Activated T-cell treated with anti-CD3 and anti-CD28 coated beads, Interleukin-2, amount 50 U/mL, for 24 hours (primary cell): ENCODE data around the gene PI16.

Experiments
- DNase-seq: peaks from one replicate; pipeline ENCODE4 v3.0.0-alpha.2; 2020
- H3K27ac Mint-ChIP-seq: 2 replicates; pipeline ENCODE4 v1.8.0; 2020; ENCODE audit warnings: mild to moderate bottlenecking, mixed read lengths
- H3K27me3 Mint-ChIP-seq: 2 replicates; pipeline ENCODE4 v1.8.0; 2020; ENCODE audit warnings: mixed read lengths
- H3K36me3 Mint-ChIP-seq: 2 replicates; pipeline ENCODE4 v1.8.0; 2020; ENCODE audit warnings: low read depth, mixed read lengths
- H3K4me1 Mint-ChIP-seq: 2 replicates; pipeline ENCODE4 v1.8.0; 2020; ENCODE audit warnings: low read depth, mixed read lengths
- H3K4me3 Mint-ChIP-seq: 2 replicates; pipeline ENCODE4 v1.8.0; 2020; ENCODE audit warnings: mild to moderate bottlenecking, moderate library complexity, mixed read lengths
- H3K9me3 Mint-ChIP-seq: 2 replicates; pipeline ENCODE4 v1.8.0; 2020; ENCODE audit warnings: mixed read lengths

PI16 gene

GRCh38 chr6:36924131-36924530 lies 30.4 kb upstream of the PI16 start:
- no peak for DNase-seq
- Mint-ChIP-seq H3K27ac (peak overlapping the region; percentile 11), H3K4me1 (peaks cover 23% of the 10 kb centered on the region), H3K4me3 (no peak overlapping the region), H3K27me3 (no peaks in the 10 kb centered on the region), H3K9me3 (no peaks in the 10 kb centered on the region), H3K36me3 (peaks cover 65% of the 10 kb centered on the region)

- Mint-ChIP-seq H3K4me3 (no peak overlapping the region), H3K27me3 (no peaks in the 10 kb centered on the region), H3K27ac (peak overlapping the region; percentile 83), H3K9me3 (no peaks in the 10 kb centered on the region), H3K36me3 (peaks cover 58% of the 10 kb centered on the region), H3K4me1 (peaks cover 23% of the 10 kb centered on the region)
- no peak for DNase-seq
Measured at GRCh38 chr6:36924778-36925374, 29.7 kb upstream of the PI16 start.

DNA sequence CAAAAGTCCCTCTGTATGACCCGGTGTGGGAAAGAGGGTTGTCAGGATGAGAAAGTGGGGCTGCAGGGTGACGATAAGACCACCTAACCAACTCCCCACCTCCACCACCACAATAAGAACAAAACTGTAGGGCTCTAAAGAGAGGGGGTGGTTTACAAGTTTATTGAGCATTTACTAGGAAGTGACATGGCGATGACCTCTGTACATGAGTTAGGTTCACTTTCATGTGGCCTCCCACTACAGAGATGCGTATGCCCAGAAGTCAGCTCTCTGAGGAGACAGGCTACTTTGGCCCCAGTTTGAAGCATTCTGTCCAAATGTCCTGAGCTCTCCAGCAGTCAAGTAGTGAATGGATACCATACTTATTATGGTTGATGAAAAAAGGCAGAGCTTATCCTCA lies 28.7 kb upstream of the PI16 start:
- DNase-seq, result no peak
- Mint-ChIP-seq H3K36me3 (peaks cover 48% of the 10 kb centered on the region), H3K9me3 (no peaks in the 10 kb centered on the region), H3K4me1 (peaks cover 23% of the 10 kb centered on the region), H3K27me3 (no peaks in the 10 kb centered on the region), H3K27ac (peak overlapping the region; percentile 83), H3K4me3 (no peak overlapping the region)

DNA sequence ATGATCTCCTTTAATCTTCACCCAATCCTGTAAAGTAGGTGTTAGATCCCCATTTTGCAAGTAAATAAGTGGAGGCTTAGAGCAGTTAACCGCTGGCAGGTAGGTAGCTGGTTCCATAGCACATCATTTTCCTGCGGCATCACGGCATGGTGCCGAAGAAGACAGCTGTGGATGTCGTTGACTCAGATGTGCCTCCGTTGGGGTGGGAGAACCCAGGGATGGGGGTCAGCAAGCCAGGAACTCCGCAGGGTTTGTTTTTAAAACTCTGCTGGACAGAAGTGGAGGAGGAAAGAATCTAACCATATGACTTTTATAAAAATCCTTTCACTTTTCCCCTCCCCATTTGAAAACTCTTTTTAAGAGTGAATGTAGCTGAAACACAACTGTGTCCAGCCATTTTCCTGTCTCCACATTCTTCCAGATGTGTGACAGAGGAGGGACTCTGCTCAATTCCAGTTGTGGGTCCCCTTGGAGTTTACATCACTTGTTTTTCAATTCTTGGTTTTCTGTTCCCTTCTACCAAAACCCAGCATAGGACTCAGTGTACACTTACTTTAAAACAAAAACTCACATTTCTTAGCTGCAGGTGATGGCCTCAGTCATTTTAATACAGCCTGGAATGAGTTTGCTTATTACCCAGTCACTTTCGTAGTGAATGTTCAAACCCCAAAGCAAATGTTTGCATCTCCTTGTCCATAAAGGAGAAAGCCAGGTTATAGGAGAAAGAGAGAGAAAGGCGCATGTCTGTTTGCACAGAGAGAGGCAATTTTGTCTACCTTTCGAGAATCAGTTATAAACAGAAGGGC lies 27.6 kb upstream of the PI16 start:
- H3K9me3 Mint-ChIP-seq, result no peaks in the 10 kb centered on the region
- peaks cover 23% of the 10 kb centered on the region for H3K4me1 Mint-ChIP-seq
- no peak for DNase-seq
- no peak overlapping the region for H3K4me3 Mint-ChIP-seq
- H3K27ac Mint-ChIP-seq, result peak overlapping the region; percentile 62
- H3K36me3 Mint-ChIP-seq, result peaks cover 42% of the 10 kb centered on the region
- H3K27me3 Mint-ChIP-seq, result no peaks in the 10 kb centered on the region

GRCh38 chr6:36927691-36928546 lies 26.6 kb upstream of the PI16 start:
- peaks cover 23% of the 10 kb centered on the region for H3K4me1 Mint-ChIP-seq
- peaks cover 37% of the 10 kb centered on the region for H3K36me3 Mint-ChIP-seq
- no peak overlapping the region for H3K4me3 Mint-ChIP-seq
- no peaks in the 10 kb centered on the region for H3K9me3 Mint-ChIP-seq
- DNase-seq, result no peak
- peak overlapping the region; percentile 62 for H3K27ac Mint-ChIP-seq
- no peaks in the 10 kb centered on the region for H3K27me3 Mint-ChIP-seq

GRCh38 chr6:36928547-36928918 lies 26.0 kb upstream of the PI16 start:
- Mint-ChIP-seq H3K36me3 (peaks cover 32% of the 10 kb centered on the region), H3K4me3 (no peak overlapping the region), H3K9me3 (no peaks in the 10 kb centered on the region), H3K27ac (no peak overlapping the region), H3K27me3 (no peaks in the 10 kb centered on the region), H3K4me1 (peaks cover 23% of the 10 kb centered on the region)
- DNase-seq, result no peak

DNA sequence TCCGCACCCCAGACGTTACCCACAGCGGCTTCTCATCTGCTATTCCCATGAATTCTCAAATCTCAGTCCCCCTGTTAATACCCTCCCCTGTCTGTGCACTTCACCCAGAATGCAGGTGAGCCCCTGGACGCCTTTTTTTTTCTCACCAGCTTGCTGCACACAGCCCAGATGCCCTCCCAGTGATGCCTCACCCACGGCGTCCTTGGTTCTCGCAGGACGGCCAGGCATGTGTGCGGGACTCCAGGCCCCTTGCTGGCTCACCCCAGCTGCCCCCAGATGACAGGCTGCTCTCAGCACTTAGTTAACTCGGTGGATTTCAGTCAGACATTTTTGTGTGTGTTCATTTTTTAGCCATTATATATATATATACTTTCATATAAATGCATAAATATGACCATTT lies 25.4 kb upstream of the PI16 start:
- no peaks in the 10 kb centered on the region for H3K27me3 Mint-ChIP-seq
- H3K4me3 Mint-ChIP-seq, result no peak overlapping the region
- no peak overlapping the region for H3K27ac Mint-ChIP-seq

GRCh38 chr6:36929607-36930006 lies 24.9 kb upstream of the PI16 start:
- Mint-ChIP-seq H3K36me3 (peaks cover 21% of the 10 kb centered on the region), H3K4me1 (peaks cover 17% of the 10 kb centered on the region), H3K27ac (no peak overlapping the region), H3K27me3 (no peaks in the 10 kb centered on the region), H3K4me3 (no peak overlapping the region), H3K9me3 (no peaks in the 10 kb centered on the region)
- no peak for DNase-seq

More for the DNA sequence above, 25.4 kb upstream of the PI16 start:
- DNase-seq, result no peak
- H3K9me3 Mint-ChIP-seq, result no peaks in the 10 kb centered on the region
- H3K36me3 Mint-ChIP-seq, result peaks cover 25% of the 10 kb centered on the region
- H3K4me1 Mint-ChIP-seq, result peaks cover 20% of the 10 kb centered on the region

- no peak for DNase-seq
- peaks cover 13% of the 10 kb centered on the region for H3K36me3 Mint-ChIP-seq
- peaks cover 14% of the 10 kb centered on the region for H3K4me1 Mint-ChIP-seq
- H3K27me3 Mint-ChIP-seq, result no peaks in the 10 kb centered on the region
- H3K4me3 Mint-ChIP-seq, result no peak overlapping the region
- H3K9me3 Mint-ChIP-seq, result no peaks in the 10 kb centered on the region
- H3K27ac Mint-ChIP-seq, result no peak overlapping the region
Measured at GRCh38 chr6:36930483-36930882, 24.1 kb upstream of the PI16 start.

GRCh38 chr6:36933102-36933501 lies 21.4 kb upstream of the PI16 start:
- no peaks in the 10 kb centered on the region for H3K9me3 Mint-ChIP-seq
- H3K4me1 Mint-ChIP-seq, result no peaks in the 10 kb centered on the region
- no peak overlapping the region for H3K27ac Mint-ChIP-seq
- DNase-seq, result no peak
- no peaks in the 10 kb centered on the region for H3K36me3 Mint-ChIP-seq
- no peaks in the 10 kb centered on the region for H3K27me3 Mint-ChIP-seq
- H3K4me3 Mint-ChIP-seq, result no peak overlapping the region

DNA sequence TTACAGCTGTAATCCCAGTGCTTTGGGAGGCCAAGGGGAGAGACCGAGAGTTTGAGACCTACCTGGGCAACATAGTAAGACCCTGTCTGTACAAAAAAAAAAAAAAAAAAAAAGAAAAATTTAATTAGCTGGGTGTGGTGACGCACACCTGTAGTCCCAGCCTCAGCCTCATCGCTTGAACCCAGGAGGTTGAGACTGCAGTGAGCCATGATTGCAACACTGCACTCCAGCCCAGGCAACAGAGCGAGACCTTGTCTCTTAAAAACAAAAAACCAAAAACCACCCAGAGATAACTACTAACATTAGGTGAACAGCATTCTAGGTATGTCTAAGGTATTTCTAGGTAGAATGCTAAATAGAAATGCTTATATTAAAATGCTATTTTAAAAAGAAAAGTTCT lies 21.0 kb upstream of the PI16 start:
- Mint-ChIP-seq H3K36me3 (no peaks in the 10 kb centered on the region), H3K9me3 (no peaks in the 10 kb centered on the region)

GRCh38 chr6:36934901-36935300 lies 19.6 kb upstream of the PI16 start:
- Mint-ChIP-seq H3K9me3 (no peaks in the 10 kb centered on the region), H3K27me3 (peaks cover 2% of the 10 kb centered on the region), H3K4me3 (no peak overlapping the region), H3K4me1 (no peaks in the 10 kb centered on the region), H3K27ac (no peak overlapping the region), H3K36me3 (no peaks in the 10 kb centered on the region)
- no peak for DNase-seq

More for the DNA sequence above, 21.0 kb upstream of the PI16 start:
- H3K4me3 Mint-ChIP-seq, result no peak overlapping the region
- no peaks in the 10 kb centered on the region for H3K4me1 Mint-ChIP-seq
- H3K27ac Mint-ChIP-seq, result no peak overlapping the region
- no peak for DNase-seq
- no peaks in the 10 kb centered on the region for H3K27me3 Mint-ChIP-seq

- DNase-seq, result no peak
- H3K36me3 Mint-ChIP-seq, result no peaks in the 10 kb centered on the region
- no peaks in the 10 kb centered on the region for H3K9me3 Mint-ChIP-seq
- H3K4me3 Mint-ChIP-seq, result no peak overlapping the region
- no peak overlapping the region for H3K27ac Mint-ChIP-seq
- peaks cover 8% of the 10 kb centered on the region for H3K27me3 Mint-ChIP-seq
- H3K4me1 Mint-ChIP-seq, result no peaks in the 10 kb centered on the region
Measured at GRCh38 chr6:36936824-36937223, 17.7 kb upstream of the PI16 start.

GRCh38 chr6:36937896-36938295 lies 16.6 kb upstream of the PI16 start:
- Mint-ChIP-seq H3K4me1 (no peaks in the 10 kb centered on the region), H3K4me3 (no peak overlapping the region), H3K27me3 (peaks cover 8% of the 10 kb centered on the region), H3K36me3 (no peaks in the 10 kb centered on the region), H3K27ac (no peak overlapping the region), H3K9me3 (no peaks in the 10 kb centered on the region)
- no peak for DNase-seq

- H3K27ac Mint-ChIP-seq, result no peak overlapping the region
- DNase-seq, result no peak
- no peak overlapping the region for H3K4me3 Mint-ChIP-seq
- H3K9me3 Mint-ChIP-seq, result no peaks in the 10 kb centered on the region
- H3K4me1 Mint-ChIP-seq, result no peaks in the 10 kb centered on the region
- H3K36me3 Mint-ChIP-seq, result no peaks in the 10 kb centered on the region
- peaks cover 8% of the 10 kb centered on the region for H3K27me3 Mint-ChIP-seq
Measured at GRCh38 chr6:36938536-36938935, 16.0 kb upstream of the PI16 start.
